ENCODE results near the gene C5orf58. TPM values are rescaled to one million over a fixed set of nuclear protein-coding genes. Genes with fewer than 3 reads are reported as not detected.

The C5orf58 gene
- total RNA-seq, 1 donor from 2014 or later = not detected

- H3K4me3 ChIP-seq (ENCODE audit: low read depth, low read length) = no peak overlapping the region
- DNase-seq (ENCODE audit: low read depth) = no peak
- no peak for TF ChIP-seq CTCF (conservative IDR thresholded peaks at IDR 0.05; ENCODE audit: low read depth, low read length)
Observed at GRCh38 chr5:170278611-170279458, 46.0 kb downstream of the C5orf58 start.

- no peak for TF ChIP-seq CTCF (conservative IDR thresholded peaks at IDR 0.05; ENCODE audit: low read depth, low read length)
- DNase-seq (ENCODE audit: low read depth) = no peak
- no peak overlapping the region for H3K4me3 ChIP-seq (ENCODE audit: low read depth, low read length)
Observed at GRCh38 chr5:170279459-170279817, 46.7 kb downstream of the C5orf58 start.

GRCh38 chr5:170280011-170280493 is 47.3 kb downstream of the C5orf58 start:
- no peak overlapping the region for H3K4me3 ChIP-seq (ENCODE audit: low read depth, low read length)
- TF ChIP-seq CTCF (conservative IDR thresholded peaks at IDR 0.05; ENCODE audit: low read depth, low read length) = no peak
- DNase-seq (ENCODE audit: low read depth) = no peak

GRCh38 chr5:170283296-170283695 is 50.5 kb downstream of the C5orf58 start:
- DNase-seq (ENCODE audit: low read depth) = no peak
- no peak for TF ChIP-seq CTCF (conservative IDR thresholded peaks at IDR 0.05; ENCODE audit: low read depth, low read length)
- no peak overlapping the region for H3K4me3 ChIP-seq (ENCODE audit: low read depth, low read length)

- TF ChIP-seq CTCF (conservative IDR thresholded peaks at IDR 0.05; ENCODE audit: low read depth, low read length) = no peak
- no peak overlapping the region for H3K4me3 ChIP-seq (ENCODE audit: low read depth, low read length)
- DNase-seq (ENCODE audit: low read depth) = no peak
Observed at GRCh38 chr5:170284231-170284630, 51.4 kb downstream of the C5orf58 start.

GRCh38 chr5:170285181-170285580 is 52.4 kb downstream of the C5orf58 start:
- DNase-seq (ENCODE audit: low read depth) = no peak
- no peak overlapping the region for H3K4me3 ChIP-seq (ENCODE audit: low read depth, low read length)
- no peak for TF ChIP-seq CTCF (conservative IDR thresholded peaks at IDR 0.05; ENCODE audit: low read depth, low read length)
